Activated CD8-positive, alpha-beta memory T cell treated with anti-CD3 and anti-CD28 coated beads, Interleukin-2, amount 50 U/mL, for 4 hours (primary cell): ENCODE data around the gene PSMF1.

Experiments
- DNase-seq: peaks from one replicate; pipeline ENCODE4 v3.0.0-alpha.2; 2020

PSMF1 gene

DNA sequence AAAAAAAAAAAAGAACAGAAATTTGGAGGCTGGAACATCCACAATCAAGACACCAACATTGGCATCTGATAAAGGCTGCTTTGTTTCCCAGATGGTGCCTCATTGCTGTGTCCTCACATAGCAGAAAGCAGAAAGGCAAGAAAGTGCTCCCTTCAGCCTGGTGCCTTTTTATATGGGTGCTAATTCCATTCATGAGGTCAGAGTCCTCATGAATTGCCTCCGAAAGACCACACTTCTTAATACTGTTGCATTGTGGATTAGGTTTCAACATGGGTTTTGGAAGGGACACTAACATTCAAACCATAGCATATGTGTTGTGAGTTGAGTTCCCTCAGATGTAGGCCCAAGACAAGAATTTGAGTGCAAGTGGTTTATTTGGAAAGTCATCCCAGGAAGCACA lies 76.8 kb downstream of the PSMF1 start:
- DNase-seq, result no peak

DNA sequence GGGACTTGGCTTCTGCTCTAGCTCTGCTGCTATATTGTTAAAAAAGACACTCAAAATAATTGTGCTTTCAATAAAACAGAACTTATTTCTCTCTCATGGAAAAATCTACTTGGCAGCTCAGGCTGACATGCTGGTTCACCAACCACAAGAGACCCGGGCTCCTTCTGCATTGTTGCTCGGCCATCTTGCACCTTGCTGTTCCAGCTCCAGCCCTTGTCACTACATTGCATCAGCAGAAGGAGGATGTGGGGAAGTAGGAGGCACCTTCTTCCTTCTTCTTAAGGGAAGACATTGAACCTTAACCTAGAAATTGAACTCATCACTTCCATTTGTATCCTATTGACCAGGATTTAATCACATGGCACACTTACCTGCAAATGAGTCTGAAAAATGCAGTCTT lies 78.2 kb downstream of the PSMF1 start:
- no peak for DNase-seq

DNA sequence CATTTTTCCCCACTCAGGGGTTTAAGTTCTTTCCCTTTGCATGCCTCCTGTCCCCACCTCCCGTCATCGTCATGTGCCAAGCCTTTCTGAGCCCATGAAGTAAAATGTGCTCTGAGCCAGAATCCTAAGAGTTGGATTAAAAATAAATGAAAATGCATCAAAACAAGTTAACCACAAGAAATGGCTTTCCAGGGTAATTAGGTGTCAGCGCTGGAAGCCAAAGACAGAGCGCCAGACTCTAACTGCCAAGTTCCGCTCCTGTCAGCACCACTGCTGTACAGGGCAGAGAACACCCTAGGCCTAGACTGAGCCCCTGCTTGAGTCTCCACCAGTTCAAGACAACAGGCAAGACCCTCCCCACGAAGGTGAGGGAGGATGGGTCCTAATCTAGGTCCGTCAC lies 79.4 kb downstream of the PSMF1 start:
- DNase-seq, result no peak

DNA sequence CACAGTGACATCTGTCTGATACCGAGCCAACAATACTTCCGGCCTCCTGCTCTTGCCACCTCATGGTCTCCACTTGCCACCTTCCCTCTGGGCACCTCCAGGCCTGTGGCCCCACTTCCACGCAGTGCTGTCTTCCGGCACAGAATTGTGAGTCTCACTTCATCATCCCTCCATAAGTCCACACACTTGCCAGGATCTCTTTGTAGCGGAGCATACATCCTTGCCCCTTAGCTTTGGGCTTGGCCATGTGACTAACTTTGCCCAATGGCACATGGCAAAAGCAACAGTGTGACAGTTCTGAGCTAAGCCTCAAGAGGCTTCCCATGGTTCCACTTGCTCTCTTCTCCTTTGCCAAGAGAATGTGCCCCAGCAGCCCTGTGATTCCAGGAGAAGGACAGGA lies 80.3 kb downstream of the PSMF1 start:
- DNase-seq, result no peak

DNA sequence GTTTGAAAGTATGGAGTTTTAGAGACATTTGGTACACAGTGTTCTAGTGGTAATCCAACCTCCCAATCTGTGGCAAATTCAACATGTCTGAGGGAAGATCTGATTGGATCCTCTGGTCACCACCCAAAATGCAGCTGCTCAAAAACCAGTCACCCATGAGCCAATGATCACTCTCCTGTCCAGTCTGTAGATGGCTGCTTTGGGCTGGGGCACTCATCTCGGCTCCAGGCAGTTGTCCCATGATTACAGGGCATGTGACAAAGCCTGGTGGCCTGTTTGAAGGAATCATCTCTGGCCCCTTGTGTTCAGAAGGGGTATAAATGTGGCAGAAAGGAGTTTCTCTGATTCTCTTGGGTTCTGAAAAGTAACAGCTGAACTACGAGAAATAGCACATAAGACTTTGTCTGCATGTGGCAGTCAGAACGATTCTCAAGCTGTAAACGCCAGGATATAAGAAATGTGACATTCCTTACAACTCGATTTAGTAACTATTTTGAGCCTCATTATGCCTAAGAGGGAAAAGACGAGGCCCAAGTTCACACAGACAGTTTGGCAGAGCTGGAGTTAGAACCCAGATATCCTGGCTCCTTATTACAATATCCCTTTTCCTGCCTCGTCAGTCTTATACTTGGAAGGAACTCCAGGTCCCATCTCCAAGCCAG lies 80.9 kb downstream of the PSMF1 start:
- DNase-seq, result no peak

DNA sequence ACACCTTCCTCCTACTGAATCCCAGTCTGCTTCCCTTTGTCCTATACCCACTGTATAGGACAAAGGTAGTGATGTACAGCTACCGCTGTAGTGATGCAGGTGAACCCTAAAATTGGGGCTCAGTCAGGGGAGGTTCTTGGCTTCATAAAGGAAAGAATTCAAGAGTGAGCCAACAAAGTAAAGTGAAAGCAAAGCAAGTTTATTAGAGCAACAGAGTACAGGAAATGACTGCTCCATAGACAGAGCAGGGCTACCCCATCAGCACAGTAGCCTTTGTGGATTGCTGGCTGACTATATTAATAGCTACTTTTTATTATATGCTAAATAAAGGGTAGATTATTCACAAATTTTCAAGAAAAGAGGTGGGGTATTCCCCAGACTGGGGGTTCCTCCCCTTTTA lies 81.6 kb downstream of the PSMF1 start:
- no peak for DNase-seq

DNA sequence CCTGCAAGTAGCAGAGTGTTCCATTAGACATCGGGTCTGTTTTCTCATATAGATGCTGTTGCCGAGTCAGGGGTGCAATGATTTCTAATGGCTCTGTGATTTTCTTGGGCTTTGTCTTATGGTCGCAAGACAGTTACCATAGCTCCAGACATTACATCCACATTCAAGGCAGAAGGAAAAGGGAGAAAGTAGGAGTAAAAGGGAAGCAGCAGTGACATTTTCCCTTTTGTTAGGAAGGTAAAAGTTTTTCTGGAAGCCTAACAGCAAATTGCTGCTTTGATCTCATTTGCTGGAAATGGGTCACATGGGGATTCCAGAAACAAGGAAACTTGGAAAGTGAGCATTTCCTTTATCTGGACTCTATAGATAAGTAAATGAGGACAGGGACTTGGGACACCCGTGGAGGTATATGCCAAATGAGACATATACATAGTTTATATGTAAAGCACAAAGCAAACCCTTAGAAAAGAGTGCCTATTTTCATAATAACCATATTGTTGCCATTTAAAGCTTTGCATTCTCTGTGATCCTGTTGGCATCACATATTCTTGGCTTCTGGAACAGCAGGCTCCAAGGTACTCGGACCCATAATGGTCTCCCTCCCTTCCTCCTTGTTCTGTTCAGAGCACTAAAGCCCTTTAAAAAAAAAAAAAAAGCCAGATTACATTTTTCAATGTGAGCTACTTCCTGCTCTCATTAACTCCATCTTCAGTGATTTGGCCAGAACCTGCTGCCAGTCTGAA lies 84.5 kb downstream of the PSMF1 start, which contains the start of gene C20orf202:
Gene C20orf202, plus strand, starts transcription at position 693 of the 743 bp plus-strand sequence. CDS start 132 bp downstream, outside the sequence.
- DNase-seq, result no peak

DNA sequence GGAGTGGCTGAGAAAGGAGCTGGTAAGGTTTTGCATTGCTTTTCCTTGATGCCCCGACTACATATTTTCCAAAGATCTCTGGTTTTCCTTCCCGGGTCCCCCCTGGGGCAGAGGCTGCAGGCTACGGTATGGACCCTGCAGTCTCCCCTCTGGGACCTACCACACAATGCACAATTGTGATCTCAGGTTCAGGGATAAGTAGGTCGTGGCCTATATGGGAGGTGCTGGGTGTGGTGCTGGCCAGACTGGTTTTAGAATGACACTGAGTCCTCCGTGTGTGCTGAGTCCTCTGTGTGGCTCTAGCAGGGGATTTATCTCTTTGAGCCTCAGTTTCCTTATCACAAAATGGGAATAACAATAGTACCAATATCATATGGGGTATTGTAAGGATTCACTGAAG lies 85.2 kb downstream of the PSMF1 start:
- DNase-seq, result no peak

DNA sequence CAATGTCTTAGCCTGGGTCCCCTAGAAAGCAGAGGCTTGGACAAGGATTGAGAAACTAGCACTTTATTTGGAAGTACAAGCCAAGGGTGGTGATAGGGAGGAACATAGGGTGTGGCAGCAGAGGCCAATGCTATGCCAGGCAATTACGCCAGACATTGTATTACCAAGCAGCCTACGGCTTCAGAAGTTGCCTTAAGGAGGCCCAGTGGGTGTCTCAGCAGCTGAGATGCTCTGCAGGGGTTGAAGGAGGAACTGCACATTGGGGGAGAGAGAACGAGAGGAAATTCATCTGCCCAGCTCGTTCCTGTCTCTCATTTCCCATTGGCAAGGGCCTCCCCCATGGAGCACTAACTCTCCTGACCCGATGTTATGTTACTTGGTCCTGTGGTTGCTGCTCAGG lies 85.7 kb downstream of the PSMF1 start:
- DNase-seq, result no peak

DNA sequence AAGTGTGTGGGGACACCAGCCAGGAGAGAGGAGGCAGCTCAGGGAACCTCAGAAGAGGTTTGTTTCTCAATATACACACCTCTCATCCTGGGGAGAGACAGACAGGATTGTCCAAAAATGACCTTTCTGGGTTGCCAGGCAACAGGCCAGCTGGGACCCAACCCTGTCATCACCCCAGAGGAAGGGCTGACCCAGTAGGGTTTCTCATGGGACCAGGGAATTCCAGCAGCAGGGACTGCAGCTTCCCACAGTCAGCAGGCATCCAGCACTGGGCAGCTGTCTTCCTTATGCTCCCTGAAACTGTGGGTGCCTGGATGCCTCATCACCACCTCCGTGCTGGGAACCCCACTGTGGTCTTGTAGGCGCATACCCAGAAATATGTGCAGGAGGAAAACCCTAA lies 86.2 kb downstream of the PSMF1 start:
- no peak for DNase-seq

DNA sequence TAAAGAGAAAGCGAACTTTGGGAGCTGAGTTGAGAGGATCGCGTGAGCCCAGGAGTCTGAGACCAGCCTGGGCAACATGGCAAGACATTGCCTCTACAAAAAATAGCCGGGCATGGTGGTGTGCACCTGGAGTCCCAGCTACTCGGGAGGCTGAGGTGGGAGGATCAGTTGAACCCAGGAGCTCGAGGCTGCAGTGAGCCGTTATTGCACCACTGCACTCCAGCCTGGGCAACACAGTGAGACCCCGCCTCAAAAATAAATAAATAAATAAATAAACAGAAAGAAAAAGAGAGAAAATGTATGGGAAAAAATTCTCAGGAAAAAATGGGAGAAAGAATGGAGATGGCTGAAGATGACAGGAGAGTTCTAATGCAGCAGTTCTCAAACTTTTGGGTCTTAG lies 87.4 kb downstream of the PSMF1 start:
- DNase-seq, result no peak

DNA sequence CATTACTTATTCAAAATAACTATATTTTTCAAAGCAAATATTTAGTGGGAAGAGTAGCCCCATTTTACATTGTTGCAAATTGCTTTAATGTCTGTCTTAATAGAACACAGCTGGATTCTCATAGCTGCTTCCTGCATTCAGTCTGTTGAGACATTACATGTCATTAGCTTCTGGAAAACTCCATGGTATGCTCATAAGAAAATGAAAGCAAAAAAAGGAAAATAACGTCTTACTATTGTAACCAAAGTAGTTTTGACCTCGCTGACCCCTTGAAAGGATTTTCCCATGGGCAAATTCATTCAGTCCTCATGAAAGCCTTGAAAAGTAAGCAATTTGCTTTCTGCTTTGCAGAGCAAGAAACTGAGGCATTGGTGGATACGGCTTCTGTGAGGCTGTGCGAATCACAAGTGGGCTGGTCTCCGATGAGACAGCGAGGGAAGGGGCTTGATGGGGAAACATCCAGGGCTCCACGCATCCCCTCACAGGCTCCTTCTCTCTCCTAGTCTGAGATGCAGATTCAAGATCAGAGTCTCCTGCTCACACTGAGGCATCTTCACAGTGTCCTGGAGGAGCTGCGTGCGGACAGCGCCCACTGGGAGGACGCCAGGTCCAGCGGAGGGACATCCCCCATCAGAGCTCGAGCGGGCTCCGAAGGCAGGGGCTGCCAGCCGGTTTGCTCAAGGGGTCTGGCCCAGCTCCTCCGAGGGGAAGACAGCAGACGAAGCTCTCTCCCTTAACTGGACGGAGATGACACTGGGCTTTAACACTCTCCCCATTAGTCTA lies 88.2 kb downstream of the PSMF1 start:
- no peak for DNase-seq

DNA sequence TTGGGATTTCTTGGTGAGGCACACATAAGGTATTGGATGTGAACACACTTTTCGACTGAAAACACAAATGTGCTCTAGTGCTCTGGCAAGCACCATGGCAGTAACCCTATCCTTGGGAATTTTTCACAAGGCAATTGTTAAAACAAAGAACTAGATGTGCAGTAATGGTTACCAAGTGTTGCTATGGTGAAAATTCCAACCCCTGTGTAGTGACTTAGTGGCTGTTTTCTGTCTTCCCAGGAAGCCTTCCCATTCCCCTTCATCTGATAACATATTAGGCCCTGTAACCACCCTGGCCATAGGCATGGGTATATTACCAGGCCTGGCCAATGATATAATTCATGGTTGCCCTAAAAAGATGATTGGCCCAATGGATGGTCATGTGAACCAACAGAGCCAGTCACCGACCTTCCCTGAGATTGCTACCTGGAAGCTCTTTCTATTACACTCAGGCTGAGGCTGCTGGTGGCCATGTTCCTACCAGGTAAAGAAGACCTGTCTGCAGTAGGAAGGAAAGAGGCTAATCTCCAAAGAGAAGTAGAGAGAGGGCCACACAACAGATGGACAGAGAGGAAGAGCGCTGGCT lies 89.0 kb downstream of the PSMF1 start:
- DNase-seq, result no peak

DNA sequence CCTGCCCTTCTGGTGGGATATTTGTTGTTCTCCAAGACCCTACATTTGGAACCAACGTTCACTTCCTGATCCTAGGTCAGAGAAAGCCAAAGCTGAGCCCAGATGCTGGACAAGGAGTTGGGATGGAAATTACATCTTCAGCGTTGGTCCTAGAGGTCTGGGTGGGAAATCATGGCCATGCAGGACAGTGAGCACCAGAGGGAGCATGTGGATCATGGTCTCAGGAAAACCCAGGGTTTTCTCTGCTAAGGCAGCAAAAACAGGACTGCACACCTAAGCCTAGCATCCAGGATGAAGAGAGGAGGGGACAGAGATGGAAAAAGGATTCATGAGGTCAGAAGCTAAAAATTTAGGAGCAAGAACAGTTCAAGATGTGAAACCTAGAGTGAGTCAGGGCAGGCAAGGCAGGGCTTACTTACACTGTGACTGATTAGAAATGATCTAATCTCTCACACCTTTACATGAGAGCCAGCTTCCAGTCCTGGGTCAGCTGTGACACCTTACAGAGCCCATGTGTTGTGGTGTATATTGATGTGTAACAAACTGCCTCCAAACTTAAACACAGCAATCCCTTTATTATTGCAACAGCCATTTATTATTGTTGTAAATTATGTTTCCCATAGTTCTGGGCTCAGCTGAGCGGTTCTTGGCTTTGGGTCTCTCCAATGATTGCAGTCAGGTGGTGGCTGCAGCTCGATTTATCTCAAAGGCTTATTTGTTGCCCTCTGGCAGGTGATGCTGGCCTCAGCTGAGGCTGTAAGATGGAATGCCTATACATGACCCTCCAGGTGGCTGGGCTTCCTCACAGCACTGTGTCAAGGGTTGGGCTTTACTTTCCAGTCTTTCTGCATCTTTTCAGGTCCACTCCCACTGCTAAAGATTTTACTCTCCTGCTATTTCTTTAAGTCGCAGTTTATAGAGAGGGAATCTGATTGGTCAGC lies 91.3 kb downstream of the PSMF1 start:
- no peak for DNase-seq

DNA sequence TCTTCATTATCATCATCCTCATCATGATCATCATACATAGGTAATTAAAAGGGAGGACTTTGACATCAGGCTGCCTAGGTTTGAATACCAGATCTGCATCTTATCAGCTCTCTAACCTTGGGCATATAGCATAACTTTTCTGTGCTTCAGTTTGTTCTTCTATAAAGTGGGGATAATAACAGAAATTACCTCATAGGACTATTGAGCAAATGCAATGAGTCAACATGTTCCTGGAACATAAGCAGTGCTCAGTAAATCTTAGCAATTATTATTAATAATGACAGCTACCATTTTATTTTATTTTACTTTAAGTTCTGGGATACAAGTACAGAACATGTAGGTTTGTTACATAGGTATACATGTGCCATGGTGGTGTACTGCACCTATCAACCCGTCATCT lies 92.1 kb downstream of the PSMF1 start:
- no peak for DNase-seq

DNA sequence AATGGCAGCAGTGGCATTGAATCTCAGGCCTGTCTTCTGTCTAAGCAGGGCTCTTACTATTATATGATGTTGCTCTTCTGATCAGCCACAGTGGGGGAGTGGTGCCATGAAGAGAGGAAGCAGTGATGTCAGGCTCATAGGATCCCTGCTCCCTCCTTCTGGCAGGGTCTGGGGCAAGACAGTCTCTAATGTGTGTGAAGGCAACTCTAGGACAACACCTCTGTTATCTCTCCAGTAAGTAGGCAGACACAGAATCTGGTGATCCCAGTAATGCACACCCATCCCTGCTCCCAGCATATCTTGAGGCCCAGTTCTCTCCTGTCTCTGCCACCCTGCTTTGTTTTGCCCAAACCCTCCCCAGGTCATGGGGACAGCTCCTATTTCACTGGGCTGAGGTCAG lies 93.6 kb downstream of the PSMF1 start:
- no peak for DNase-seq

DNA sequence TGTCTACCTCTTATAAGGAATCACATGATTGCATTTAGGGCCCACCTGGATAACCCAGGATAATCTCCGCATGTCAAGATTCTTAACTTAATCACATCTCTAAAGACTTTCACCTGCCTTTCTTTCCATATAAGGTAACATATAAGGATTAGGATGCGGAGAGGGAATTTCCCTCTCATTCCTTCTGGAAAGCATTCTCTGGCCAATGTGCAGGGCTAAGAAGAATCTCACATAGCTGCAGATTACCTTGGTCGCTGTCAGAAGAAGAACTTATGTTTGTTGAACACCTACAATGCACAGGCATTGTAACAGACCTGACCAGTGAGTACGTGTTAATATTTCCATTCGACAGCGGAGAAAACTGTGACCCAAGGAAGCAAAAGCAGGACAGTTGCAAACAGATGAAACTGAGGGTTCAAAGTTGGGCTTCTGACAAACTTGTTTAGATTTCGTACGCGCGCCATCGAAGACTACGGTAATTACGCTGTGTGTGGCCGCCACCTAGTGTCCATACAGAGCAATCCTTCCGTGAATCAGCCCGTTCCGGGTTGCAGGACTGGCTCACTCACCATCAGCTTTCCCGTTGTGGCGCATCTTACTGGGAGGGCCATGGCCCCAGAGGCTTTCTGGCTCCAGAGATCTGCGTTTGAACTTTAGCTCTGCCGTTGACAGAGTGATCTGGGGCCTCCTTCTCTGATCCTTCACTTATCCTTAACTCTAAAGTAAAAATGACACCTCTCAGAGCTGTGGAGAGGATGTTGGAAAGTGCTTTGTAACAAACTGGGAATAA lies 94.4 kb downstream of the PSMF1 start:
- DNase-seq, result peak; percentile 68

DNA sequence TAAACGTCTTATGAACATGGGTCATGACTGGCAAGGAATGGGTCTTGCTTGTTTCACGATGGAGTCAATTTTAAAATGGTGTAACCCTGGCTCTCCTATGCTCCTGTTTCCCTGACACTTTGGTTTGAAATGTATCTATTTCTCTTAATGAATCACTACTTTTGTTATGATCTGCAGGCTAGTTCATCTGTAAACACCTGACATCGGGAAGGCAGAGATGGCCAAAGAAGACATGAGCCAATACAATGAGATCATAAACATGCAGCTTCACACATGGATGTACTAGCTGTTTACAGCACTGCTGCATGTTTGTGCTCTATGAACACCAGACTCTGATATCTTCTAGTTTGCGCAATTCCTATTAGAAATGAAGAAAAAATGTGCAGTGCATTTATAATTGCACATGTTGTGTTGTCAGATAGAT lies 96.4 kb downstream of the PSMF1 start:
- DNase-seq, result no peak

DNA sequence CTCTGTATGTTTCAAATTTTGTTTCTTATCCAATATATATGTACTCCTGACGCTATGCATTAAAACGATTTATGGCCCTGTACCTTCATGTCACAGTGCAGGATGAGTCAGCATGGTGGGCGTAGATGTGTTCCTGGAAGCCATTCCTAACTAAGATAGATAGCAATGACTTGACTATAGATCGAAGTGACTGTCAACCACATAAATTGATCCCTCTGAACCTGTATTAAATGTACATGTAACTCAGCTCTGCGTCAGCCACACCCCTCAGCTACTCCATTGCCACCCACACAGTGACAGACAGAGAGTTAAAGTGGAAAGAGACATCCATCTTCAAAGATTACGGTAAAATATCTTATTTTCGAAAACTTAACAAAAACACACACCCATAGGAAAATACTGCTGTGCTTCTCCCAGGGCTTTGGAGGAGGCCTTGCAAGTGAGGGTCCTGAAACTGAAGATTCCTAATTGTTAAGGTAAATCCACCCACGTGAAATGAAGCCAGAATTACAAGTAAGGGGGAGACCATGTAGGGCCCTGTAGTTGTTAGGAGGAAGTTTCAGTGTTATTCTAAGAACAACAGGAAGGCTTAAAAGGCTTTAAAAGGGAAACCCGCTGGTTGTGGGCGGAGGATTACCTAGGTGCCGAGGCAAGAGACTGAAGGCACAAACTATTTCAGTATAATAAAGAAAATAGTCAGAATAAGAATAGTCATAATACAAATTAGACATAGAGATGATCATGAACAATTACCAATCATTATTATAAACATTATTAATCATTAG lies 97.2 kb downstream of the PSMF1 start:
- no peak for DNase-seq
